Right hindlimb (tissue), 1 donor: ENCODE data around the gene FOXF2.
A peak's percentile ranks its signal among the peaks of the same experiment; 100 is the strongest.

Experiments used
- DNase-seq: peaks from one replicate; pipeline ENCODE4 v3.0.0-alpha.2; 2018

FOXF2 gene

DNA sequence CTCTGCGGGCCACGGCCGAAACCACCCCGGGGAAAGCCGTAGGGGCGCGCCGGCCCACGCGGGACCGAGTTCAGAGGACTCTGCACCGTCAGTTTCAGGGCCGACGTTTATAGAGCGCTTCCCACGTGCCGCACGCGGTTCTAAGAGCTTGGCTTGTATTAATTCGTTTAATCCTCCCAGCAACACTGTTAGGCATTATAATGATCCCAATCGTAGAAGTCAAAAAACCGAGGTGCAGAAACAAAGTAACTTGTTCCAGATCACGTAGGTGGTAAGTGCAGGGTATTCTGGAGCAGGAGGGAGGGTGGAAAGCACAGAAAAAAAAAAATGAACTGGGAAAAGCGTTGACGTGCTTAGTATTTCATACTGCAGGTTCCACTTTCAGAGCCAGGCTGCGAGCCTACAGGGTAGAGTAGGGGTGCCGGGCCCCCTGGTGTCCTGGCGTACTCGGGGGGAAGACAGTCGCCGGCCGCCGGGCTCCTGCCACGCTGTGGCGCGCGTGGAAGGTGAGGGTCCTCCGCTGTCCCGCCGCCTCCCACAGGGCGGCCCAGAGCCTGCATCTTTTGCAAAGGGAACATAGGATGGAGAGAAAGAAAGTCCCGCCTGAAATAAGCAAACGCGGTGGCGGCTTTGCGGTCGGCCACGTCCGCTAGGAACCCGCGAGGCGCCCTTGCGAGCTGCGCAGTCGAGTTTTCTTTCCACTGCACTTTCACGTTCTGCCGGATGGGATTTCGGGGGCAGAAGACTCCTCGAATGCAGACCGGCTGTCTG, 10.2 kb upstream of the FOXF2 start:
- no peak for DNase-seq

DNA sequence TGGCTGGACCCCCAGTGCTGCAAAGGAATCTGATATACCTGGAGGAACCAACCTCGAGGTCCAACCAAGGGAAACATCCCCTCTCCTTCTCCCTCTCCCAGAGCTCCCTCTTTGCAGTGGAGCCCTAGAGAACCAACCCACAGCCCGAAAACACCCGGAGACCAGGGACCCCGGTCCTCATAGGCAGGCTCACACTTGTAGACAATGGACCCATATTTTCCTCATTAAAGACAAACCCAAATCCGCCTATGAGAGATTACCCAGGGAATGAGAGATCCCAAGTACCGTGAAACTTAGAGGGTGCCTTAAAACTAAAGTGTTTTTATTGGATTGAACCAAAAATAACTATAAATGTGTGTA, 9.6 kb upstream of the FOXF2 start:
- DNase-seq, result no peak

DNA sequence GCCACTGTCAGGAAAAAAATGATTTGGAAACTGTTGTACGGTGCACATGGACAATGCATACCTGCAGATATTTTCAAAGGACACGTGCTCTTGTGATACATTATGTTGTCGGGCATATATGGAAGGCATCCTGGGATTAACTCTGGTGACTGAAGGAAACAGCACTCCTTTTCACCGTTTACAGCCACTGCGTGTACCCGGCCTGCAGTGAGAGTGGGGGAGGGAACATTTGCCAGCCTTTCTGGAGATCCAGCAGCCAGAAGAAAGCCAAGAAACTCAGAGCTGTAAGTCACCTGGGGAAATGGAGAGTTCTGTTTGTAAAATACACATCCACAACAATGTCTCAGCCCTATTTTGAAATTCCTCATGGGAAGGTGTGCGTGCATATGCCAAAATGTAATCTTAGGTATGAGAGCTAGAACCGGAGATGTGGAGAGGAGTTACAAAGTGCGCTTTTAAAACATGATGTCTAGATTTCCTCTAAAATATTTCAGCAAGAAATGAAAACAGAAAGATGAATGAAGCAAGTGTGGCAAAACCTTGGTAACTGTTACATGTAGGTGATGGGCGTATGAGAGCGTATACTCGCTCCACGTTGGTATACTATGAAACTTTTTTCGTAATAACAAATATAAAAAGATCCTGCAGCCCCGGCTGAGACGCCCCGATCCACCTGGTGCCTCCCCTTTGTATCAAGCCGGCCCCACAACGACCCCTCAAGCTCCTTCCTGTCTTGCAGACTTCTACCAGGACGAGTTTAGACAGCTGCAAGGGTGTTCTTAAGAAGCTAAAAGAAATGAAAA, 8.6 kb upstream of the FOXF2 start:
- no peak for DNase-seq

DNA sequence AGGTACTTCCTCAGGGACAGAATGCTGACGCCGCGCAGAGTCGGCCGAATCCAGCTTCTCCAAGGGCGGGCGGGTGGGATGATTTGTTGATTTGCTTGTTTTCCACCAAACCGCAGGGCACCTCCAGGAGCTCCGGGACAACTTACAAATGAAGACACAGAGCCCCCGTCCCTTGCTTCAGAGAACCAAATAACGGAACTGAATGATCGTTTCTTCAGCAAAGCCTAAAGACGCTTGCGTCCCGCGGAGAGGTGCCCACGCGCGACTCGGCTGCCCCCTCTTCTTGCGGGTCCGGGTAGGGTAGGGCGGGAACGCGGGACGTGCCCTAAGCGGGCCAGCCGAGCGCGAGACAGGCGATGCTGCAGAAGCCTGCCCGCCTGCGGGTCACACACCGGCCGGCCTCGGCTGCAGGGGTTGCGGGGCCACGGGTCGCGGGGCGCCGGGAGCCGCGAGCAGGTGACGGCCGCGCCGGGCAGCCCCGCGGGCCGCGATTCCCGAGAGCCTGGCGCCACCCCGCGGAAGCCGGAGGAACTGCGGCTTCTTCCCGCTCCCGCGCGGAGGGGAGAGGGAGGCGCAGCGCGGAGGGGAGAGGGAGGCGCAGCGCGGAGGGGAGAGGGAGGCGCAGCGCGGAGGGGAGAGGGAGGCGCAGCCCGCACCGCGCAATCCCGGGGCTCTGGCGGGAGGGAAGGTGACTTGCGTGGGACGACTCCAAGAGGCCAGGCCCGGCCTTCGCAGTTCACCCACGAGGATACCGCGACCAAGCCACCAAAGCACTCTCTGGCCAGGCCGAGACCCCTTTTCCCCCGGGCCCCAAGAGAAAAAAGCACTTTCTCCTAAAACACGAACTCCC, 7.7 kb upstream of the FOXF2 start:
- peak; percentile 71 for DNase-seq

DNA sequence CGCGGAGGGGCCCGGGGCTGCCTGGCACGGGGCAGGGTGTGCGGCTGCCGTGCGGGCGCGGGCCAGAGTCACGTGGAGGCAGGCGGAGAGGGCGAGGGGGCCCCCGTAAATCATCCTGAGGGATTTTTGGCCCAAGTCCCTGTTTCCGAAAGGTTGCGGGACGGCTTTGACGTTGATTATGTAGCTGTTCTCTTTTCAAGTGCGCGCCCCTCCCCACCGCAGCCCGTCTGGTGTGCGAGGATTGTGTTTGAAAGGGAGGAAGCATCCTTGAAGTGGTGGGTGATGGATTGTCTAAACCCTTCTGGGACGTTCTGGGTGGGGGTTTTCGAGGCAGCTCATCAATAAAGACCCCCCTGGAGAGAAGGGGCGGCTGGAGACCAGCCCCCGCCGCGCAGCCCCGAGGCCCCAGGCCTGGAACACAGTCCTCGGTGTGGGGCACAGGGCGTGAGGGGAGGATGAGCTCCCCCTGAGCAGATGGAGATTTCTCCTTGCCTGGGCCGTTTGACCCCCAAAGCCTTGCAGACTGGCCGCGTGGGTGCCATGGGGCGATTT, 7.0 kb upstream of the FOXF2 start:
- no peak for DNase-seq

DNA sequence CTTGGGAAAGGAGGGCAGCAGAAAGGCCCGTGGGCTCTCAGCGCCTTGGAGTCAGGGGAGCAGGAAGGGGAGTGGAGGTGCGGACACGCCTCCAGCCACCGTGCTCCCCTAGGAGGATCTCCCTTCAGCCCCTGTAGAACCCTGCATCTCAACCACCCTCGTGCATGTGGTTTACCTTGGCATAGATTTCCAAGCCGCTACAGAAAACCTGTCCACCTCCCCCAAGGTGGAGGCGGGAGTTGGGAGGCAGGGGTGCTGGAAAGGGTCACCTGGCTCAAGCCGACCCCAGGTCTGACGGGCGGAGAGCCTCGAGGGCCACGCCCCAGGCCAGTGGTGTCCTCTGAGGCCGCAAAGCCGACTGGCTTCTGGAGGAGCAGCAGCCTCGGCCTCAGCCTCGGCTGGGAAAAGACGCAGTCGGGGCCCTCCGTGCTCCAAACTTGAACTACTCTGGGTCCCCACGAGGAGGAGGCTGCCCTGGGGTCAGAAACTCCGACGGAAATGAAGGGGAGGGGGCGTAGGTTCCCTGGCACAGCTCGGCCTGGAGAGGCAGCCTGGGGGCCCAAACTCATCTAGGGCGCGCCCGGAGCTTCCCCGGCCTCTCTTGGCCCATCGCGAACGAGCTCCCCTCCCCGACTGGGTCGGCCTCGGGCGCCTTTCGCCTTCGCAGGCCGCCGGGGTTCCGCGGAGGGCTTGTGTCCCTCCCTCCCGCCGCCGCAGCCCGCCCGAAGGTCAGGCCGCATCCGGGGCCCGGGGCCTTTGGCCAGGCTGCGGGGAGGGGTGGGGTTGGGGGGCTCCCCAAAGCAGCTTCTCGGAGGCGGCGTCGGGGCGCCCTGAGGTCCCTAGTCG, 6.3 kb upstream of the FOXF2 start:
- no peak for DNase-seq

DNA sequence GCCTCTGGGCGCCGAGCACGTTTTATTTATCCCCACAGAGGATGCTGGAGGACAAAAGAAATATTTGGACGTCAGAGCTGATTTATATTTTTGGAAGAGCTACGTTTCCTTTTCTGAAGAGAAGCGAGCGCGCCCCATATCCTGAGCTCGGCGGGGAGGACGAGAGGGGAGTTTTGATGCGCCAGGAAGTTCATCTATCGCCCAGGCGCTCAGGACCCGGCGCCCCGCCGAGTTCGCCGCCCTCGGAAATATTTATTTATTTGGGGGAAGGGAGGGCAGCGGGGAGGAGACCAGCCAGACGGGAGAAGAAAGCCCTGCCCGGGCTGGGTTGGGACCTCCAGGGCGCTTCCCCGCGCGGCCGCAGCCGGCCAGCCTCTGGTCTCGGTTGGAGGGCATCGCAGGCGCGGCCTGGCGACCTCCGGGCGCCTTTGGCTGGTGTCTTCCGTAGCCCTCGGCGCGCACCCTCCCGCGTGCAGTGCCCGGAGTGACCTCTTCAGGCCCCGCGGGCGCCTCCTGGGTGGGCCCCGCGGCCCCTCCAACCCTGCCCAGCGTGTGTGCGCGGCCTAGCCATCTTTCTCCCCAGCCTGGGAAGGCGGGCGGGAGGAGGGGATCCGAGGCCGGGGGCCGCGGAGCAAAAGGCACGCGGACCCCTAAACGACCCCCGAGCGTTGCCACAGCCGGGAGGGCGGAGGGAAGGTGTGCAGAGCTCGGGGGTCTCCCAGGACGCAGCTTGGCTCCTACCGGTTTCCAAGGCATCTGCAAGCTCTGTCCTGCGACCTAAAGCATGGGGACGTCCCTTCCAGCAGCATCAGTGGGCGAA, 5.4 kb upstream of the FOXF2 start:
- no peak for DNase-seq

DNA sequence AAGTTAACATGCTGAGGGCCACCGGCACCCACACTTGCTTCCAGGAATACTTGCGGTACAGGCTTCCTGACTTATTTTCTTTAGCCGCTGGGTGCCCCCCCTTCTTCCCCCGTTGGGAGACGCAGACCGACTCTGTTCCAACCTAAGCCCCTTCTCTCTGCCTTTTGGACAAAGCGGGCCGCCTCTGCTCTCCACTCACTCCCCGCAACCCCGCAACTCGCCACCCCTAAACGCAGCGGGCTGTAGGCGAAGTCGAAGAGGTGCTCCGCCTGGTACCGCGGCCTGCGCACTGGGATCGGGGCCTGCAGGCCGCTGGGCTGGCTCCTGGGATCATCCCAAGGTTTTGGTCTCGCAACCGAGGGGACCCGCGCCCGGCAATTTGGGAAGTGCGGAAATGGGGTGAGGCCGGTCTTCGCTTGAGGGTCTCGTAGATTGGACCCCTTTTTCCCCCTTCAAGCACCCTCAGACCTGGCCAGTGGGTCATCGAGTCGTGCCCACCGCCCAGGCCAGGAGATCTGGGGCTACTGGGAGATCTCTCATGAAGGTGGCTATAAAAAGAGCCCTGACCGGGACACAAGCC, 4.7 kb upstream of the FOXF2 start:
- DNase-seq, result no peak

DNA sequence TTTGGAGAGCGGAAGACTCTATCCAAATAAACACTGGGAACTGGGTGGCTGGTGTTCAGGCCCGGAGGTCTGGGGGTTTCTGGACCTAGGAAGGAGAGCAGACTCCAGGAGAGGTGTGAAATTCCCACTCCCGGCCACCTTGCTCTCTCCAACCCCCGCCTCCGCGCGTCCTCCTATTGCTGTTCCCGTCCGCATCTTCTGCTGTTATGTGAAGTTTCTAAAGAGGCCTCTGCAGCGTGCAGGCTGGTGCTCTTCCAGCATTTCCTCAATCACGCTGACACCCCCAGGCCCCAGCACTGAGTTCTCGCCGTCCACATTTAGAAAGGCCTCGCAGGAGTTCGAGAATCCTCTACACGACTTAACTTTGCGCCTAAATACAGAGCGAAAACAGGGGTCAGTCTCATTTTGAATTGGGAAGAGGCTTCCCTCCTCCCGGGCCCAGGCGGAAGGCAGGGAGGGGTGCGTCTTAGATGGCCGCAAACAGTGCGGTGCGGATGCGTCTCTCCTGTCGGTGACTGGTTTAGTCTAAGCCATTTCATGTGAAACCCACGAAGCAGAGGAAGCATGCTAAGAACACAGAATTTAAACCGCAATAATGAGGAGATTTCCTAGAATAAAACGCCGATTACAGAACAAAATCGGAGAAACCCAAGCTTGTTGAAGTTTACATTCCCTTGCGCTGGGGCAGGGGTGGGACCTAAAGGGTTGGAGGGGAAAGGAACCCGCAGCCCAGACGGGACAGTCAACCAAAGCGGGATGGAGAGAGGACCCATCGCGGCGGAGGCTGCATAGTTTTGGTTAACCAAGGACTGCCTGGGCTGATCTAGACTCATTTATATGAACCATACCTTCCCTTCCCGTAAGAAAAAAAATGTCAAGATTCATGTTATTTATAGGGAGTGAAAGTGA, 4.0 kb upstream of the FOXF2 start:
- no peak for DNase-seq

DNA sequence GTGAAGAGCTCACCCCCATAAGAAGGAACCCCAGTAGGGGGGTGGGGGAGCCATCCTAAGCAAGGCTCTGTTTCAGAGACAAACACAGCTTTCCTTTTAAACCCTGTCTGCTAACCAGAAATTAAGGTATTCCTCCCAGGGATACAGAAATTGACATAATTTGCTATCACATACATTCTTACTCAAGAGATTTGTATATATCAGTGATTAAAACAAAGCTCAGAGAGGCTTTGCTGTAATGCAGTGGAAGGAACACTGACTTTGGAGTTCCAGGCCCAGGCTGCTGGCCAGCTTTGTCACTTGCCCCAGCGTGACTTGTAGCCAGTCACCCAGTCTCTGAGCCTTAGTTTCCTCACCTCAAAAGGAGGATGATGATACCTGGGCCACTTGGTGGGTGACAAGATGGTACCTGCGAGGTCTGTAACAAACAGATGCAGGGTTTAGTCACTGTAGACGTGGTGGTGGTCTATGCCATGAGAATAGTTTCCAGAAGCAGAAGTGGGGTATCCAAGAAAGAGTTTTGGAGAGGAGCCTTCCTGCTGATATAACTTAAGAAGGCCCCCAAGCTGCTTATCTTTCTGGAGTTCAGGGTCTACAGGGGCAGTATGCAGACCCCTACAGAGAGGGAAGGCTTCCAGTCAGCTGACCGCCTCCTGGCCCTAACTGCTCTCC, 3.2 kb upstream of the FOXF2 start:
- no peak for DNase-seq

DNA sequence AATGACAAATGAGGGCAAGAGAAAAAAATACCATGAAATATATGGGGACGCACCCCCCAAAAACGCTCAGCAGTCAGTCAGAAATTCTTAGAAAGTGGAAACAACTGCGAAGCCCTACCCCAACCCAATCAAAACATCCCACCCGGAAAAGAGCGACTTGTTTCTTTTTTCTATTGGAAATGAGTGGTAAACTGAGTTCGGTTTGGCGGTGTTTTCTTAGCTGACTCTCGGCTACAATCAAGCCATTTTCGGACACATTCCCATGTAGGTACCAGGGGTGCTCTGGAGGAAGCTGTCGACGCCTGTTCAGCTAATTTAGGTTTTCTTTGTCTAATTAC, 1.9 kb upstream of the FOXF2 start:
- no peak for DNase-seq

DNA sequence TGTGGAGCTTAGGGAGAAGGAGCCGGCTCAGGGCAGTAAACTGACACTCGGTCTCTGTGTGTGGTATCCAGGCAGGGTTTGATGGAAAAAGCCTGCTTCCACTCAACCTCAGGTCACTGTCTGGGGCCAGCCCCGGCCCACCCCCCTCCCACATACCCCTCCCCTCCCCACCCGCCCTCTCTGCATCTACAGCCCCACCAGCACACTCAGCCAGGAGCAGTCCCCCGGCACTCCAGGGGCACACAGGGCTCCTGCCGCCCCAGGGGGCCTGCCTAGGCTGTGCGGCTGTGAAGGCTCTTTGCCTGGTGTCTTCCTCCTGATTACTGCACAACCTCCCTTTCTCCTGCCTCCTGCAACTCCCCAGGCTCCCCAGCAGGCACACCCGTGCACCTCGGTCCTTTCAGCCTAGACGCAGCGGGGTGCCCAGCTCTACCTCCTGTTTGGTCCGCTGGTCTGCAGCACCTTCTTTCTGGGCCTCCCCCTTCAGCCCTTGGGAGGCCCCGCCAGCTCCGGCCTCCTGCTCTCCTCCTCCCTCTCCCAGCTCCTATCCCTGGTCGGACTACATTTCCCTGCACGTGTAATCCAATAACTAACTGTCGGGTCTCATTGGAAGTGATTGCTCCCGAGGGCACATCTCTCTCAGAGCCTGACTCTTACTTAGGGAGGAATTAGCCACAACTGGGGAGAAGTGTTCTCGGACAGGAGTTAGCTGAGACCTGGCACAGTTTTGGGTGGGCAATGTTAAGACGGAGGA, 1.3 kb upstream of the FOXF2 start:
- DNase-seq, result peak; percentile 15

DNA sequence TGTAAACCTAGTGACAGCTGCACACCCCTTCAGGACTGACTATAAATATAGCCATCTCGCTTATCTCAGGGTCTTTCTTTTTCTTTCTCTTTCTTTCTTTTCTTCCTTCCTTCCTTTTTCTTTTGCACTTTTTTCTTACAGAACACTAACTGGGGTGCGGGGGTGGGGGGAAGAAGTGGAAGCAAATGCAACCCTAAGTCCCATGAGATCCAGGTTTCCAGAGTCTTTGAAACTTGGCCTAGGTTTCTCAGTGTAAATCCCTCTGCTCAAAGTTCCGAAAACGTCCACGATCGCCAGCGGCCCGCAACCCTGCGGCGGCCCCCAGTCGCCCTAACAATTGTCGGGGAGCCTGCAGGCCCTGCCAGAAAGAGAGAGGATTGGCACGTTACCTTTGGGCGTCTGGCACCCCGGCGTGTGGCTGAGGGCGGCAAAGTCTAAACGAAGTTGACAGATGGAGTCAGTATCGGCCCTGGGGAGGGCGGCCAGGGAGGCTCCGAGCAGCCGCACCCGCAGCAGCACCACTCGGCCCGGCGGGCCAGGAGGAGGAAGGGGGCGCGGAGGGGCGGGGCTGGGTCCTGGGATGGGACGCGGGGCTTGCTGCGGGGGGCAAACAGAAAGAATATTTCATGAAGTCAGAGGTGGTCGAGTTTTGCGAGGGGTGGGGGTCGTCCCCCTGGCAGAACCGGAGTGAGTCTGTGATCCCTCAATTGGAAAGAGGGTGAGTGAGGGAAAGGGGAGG, 577 bp upstream of the FOXF2 start:
- peak; percentile 15 for DNase-seq

DNA sequence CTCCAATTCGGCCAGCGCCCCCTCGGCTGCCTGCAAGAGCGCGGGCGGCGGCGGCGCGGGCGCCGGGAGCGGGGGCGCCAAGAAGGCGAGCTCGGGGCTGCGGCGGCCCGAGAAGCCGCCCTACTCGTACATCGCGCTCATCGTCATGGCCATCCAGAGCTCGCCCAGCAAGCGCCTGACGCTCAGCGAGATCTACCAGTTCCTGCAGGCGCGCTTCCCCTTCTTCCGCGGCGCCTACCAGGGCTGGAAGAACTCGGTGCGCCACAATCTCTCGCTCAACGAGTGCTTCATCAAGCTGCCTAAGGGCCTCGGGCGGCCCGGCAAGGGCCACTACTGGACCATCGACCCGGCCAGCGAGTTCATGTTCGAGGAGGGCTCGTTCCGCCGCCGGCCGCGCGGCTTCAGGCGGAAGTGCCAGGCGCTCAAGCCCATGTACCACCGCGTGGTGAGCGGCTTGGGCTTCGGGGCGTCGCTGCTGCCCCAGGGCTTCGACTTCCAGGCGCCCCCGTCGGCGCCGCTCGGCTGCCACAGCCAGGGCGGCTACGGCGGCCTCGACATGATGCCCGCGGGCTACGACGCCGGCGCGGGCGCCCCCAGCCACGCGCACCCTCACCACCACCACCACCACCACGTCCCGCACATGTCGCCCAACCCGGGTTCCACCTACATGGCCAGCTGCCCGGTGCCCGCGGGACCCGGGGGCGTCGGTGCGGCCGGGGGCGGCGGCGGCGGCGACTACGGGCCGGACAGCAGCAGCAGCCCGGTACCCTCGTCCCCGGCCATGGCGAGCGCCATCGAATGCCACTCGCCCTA, 963 bp downstream of the FOXF2 start:
- peak; percentile 60 for DNase-seq

DNA sequence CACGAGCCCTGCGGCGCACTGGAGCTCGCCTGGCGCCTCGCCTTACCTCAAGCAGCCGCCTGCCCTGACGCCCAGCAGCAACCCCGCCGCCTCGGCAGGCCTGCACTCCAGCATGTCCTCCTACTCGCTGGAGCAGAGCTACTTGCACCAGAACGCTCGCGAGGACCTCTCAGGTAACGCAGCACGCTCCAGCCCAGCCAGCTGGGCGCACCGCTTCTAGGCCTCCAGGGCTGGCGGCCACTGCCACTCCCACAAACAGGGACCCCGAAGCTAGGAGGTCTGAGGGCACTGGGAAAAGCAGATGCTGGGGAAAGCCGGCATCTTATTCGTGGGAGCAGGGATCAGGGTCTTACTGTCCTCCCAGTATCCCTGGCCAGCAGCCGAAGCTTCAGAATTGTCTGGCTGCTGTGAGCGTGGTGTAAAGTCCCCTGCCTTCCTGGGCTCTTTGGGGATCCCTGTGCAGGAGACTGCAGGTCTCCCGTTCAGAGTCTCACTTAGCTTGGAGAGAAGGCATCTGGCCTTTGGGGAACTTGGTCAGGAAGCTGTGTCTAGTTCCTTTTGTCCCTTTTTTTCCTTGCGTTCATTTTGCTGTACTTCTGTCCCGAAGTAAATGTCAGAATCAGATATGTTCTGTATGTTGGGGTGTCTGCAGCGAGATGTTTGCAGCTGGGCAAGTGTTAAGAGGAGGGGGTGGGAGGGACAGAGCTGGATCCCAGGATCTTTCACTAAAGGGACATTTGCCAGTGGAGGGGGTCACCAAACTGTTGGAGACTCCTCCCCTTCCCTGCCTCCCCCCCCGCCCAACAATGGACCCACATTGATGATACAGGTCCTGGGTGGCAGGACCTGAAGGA, 1.8 kb downstream of the FOXF2 start:
- peak; percentile 30 for DNase-seq

DNA sequence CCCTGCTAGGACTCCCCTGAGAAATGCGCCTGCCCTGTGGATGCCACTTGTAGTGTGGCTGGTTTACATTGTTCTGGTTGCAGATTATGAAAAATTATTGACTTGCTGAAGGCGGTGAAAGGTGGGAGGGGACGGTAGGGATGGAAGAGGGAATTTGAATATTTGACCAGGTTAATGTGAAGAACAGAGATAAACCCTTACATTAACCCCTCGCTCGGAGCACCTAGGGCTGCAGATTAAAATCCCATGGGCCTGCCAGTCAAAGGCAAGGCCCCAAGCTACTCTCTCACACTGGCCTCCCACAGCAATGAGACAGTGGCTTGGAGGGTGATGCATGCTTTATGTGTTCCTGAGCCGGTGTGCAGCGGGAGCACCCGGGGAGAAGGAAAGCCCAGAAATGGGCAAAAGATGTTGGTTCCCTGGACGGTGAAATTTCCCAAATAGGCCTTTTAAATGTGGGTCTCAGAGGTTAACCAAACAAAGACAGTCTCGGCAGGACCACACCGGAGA, 2.5 kb downstream of the FOXF2 start:
- DNase-seq, result peak; percentile 11
